H9 (cell line): ENCODE measurements around the gene ZCCHC8. TPM values are rescaled to one million over a fixed set of nuclear protein-coding genes. Genes with fewer than 3 reads are reported as not detected.

ENCODE experiments used
- DNase-seq: peaks from one replicate; pipeline ENCODE4 v3.0.0-alpha.2; 2017
- H2AFZ ChIP-seq: one replicate; pipeline ENCODE4 v1.6.1; 2013; ENCODE audit warnings: mild to moderate bottlenecking, low read length, control low read depth, moderate library complexity
- H2AK5ac ChIP-seq: 2 replicates; pipeline ENCODE4 v1.6.1; 2013; ENCODE audit warnings: low read length, control low read depth, mixed read lengths; ENCODE audit not compliant: insufficient read length
- H2BK120ac ChIP-seq: one replicate; pipeline ENCODE4 v1.6.1; 2013; ENCODE audit warnings: low read depth, mild to moderate bottlenecking, low read length, control low read depth, inconsistent platforms; ENCODE audit not compliant: poor library complexity, severe bottlenecking
- H2BK12ac ChIP-seq: 2 replicates; pipeline ENCODE4 v1.6.1; 2013; ENCODE audit warnings: low read length, control low read depth, mixed read lengths, low read depth; ENCODE audit not compliant: insufficient read length
- H2BK15ac ChIP-seq: 2 replicates; pipeline ENCODE4 v1.6.1; 2013; ENCODE audit warnings: low read depth, low read length, control low read depth
- H2BK20ac ChIP-seq: one replicate; pipeline ENCODE4 v1.6.1; 2013; ENCODE audit warnings: low read depth, mild to moderate bottlenecking, low read length, control low read depth, inconsistent platforms; ENCODE audit not compliant: poor library complexity, severe bottlenecking
- H2BK5ac ChIP-seq: 2 replicates; pipeline ENCODE4 v1.6.1; 2013; ENCODE audit warnings: low read length, control low read depth, mixed read lengths; ENCODE audit not compliant: insufficient read length
- H3K14ac ChIP-seq: 2 replicates; pipeline ENCODE4 v1.6.1; 2013; ENCODE audit warnings: low read length, control low read depth; ENCODE audit not compliant: insufficient read depth
- H3K18ac ChIP-seq: 2 replicates; pipeline ENCODE4 v1.6.1; 2013; ENCODE audit warnings: low read depth, mild to moderate bottlenecking, mixed read lengths, low read length, control low read depth; ENCODE audit not compliant: insufficient read length
- H3K23ac ChIP-seq: 2 replicates; pipeline ENCODE4 v1.6.1; 2013; ENCODE audit warnings: low read length, control low read depth, mixed read lengths, low read depth; ENCODE audit not compliant: insufficient read length
- H3K23me2 ChIP-seq: 2 replicates; pipeline ENCODE4 v1.6.1; 2013; ENCODE audit warnings: low read depth, mild to moderate bottlenecking, mixed read lengths, low read length, control low read depth; ENCODE audit not compliant: insufficient read length, poor library complexity, severe bottlenecking
- H3K27ac ChIP-seq: 2 replicates; pipeline ENCODE4 v1.5.1; 2013; ENCODE audit warnings: low read length, control low read depth, mixed read lengths, low read depth; ENCODE audit not compliant: insufficient read length
- H3K27me3 ChIP-seq: 2 replicates; pipeline ENCODE4 v1.6.1; 2013; ENCODE audit warnings: low read length, control low read depth, inconsistent platforms; ENCODE audit not compliant: insufficient read depth
- H3K4ac ChIP-seq: 2 replicates; pipeline ENCODE4 v1.6.1; 2013; ENCODE audit warnings: low read depth, mild to moderate bottlenecking, control low read depth, inconsistent platforms, low read length, moderate library complexity
- H3K4me1 ChIP-seq: 2 replicates; pipeline ENCODE4 v1.6.1; 2013; ENCODE audit warnings: low read length, control low read depth, inconsistent platforms; ENCODE audit not compliant: insufficient read depth
- H3K4me2 ChIP-seq: 2 replicates; pipeline ENCODE4 v1.6.1; 2013; ENCODE audit warnings: low read length, control low read depth, mixed read lengths; ENCODE audit not compliant: insufficient read length, insufficient read depth
- H3K56ac ChIP-seq: 2 replicates; pipeline ENCODE4 v1.6.1; 2013; ENCODE audit warnings: low read depth, mild to moderate bottlenecking, mixed read lengths, low read length, control low read depth; ENCODE audit not compliant: insufficient read length
- H3K79me1 ChIP-seq: 2 replicates; pipeline ENCODE4 v1.6.1; 2013; ENCODE audit warnings: low read depth, mild to moderate bottlenecking, moderate library complexity, low read length, control low read depth, inconsistent platforms; ENCODE audit not compliant: insufficient read depth, poor library complexity, severe bottlenecking
- H3K79me2 ChIP-seq: 2 replicates; pipeline ENCODE4 v1.6.1; 2013; ENCODE audit warnings: low read length, control low read depth, inconsistent platforms; ENCODE audit not compliant: insufficient read depth
- H3K9ac ChIP-seq: 2 replicates; pipeline ENCODE4 v1.6.1; 2013; ENCODE audit warnings: low read length, control low read depth, mixed read lengths; ENCODE audit not compliant: insufficient read length; ENCODE audit errors: extremely low read depth
- H3K9me3 ChIP-seq: one replicate; pipeline ENCODE4 v1.6.1; 2013; ENCODE audit warnings: low read depth, low read length, inconsistent platforms; ENCODE audit not compliant: control insufficient read depth
- H3T11ph ChIP-seq: one replicate; pipeline ENCODE4 v1.6.1; 2013; ENCODE audit warnings: mild to moderate bottlenecking, low read length, control low read depth, inconsistent platforms
- H4K20me1 ChIP-seq: one replicate; pipeline ENCODE4 v1.6.1; 2013; ENCODE audit not compliant: control insufficient read depth, insufficient read length, insufficient read depth
- H4K5ac ChIP-seq: 2 replicates; pipeline ENCODE4 v1.6.1; 2013; ENCODE audit warnings: low read depth, mild to moderate bottlenecking, mixed read lengths, low read length, control low read depth; ENCODE audit not compliant: insufficient read length
- H4K8ac ChIP-seq: replicated peaks from 2 replicates; pipeline ENCODE4 v1.6.1; 2013; ENCODE audit warnings: low read length, control low read depth, mixed read lengths, low read depth; ENCODE audit not compliant: insufficient read length
- H4K91ac ChIP-seq: 2 replicates; pipeline ENCODE4 v1.6.1; 2013; ENCODE audit warnings: low read depth, mild to moderate bottlenecking, moderate library complexity, mixed read lengths, low read length, control low read depth; ENCODE audit not compliant: insufficient read length
- H3K27ac Mint-ChIP-seq, 3 experiments: 2 replicates in 2 of 3; 3 replicates in 1 of 3; pipeline ENCODE4 v1.8.0; 2020 to 2021; ENCODE audit warnings: mixed read lengths in 3 of 3, mild to moderate bottlenecking in 1 of 3, moderate library complexity in 1 of 3
- H3K27me3 Mint-ChIP-seq: 2 replicates; pipeline ENCODE4 v1.8.0; 2021; ENCODE audit warnings: low read depth, mild to moderate bottlenecking, moderate library complexity, mixed read lengths
- H3K36me3 Mint-ChIP-seq, 3 experiments: 2 replicates in 2 of 3; 3 replicates in 1 of 3; pipeline ENCODE4 v1.8.0; 2020 to 2021; ENCODE audit warnings: low read depth in 3 of 3, mixed read lengths in 3 of 3; ENCODE audit not compliant: insufficient read depth in 1 of 3
- H3K4me1 Mint-ChIP-seq, 2 experiments: 2 replicates each; pipeline ENCODE4 v1.8.0; 2020; ENCODE audit warnings: mixed read lengths in 2 of 2
- H3K4me3 Mint-ChIP-seq, 2 experiments: 2 replicates in 1 of 2; 3 replicates in 1 of 2; pipeline ENCODE4 v1.8.0; 2020 to 2021; ENCODE audit warnings: mild to moderate bottlenecking in 2 of 2, mixed read lengths in 2 of 2, moderate library complexity in 1 of 2
- H3K9me3 Mint-ChIP-seq, 2 experiments: 2 replicates in 1 of 2; 3 replicates in 1 of 2; pipeline ENCODE4 v1.8.0; 2020; ENCODE audit warnings: mild to moderate bottlenecking in 2 of 2, mixed read lengths in 2 of 2, moderate library complexity in 1 of 2
- WGBS: extraction: QIAGEN DNeasy Blood & Tissue Kit; methylation state at CpG from one replicate; pipeline ENCODE4 v1.1.7; 2013; ENCODE audit warnings: missing lambda C conversion rate, low lambda C conversion rate, mixed read lengths; ENCODE audit not compliant: insufficient read length; ENCODE audit errors: extremely low coverage; 5-methylcytosine and 5-hydroxymethylcytosine counted together
- total RNA-seq: library from RNA; stranded (reverse); gene quantifications from 2 replicates; pipeline ENCODE4 v1.2.1, GENCODE V29; 2021
- TF ChIP-seq, protein P1 (sequence below): fragments of 200-600 bp; sonication (generic); conservative IDR thresholded peaks from 3 replicates; pipeline ENCODE4 v1.8.0; 2021; ENCODE audit warnings: antibody characterized with exemption, mild to moderate bottlenecking

ZCCHC8 gene
- total RNA-seq, 1 experiment from 2014 or later, result 37.3 TPM

DNA sequence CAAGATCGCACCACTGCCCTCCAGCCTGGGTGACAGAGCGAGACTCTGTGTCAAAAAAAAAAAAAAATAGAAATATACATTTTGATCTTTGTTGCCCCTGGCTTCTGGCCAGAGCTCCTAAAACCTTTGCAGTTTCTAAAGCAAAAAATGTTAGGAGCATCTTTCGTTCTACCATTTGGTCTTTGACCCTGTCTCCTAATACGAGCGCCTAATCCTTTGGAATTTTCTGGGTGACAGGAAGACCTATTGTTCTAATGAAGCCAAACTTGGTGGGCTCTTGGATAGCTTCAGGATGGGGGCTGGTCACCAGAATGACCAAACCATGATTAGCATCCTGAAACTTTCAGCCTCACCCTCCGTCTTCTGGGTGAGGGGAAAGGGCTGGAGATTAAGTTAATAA is 46.0 kb downstream of the ZCCHC8 start:
- Histone ChIP-seq H4K91ac (no peak overlapping the region), H3K23ac (no peak overlapping the region), H2BK120ac (no peak overlapping the region), H2BK12ac (no peak overlapping the region), H4K5ac (no peak overlapping the region), H3K18ac (no peak overlapping the region), H3K4me2 (no peak overlapping the region), H2BK15ac (no peak overlapping the region), H3K79me1 (no peaks in the 10 kb centered on the region), H2BK5ac (no peak overlapping the region), H2BK20ac (no peak overlapping the region), H3K23me2 (no peaks in the 10 kb centered on the region), H3K27me3 (no peaks in the 10 kb centered on the region), H3K79me2 (no peaks in the 10 kb centered on the region), H4K20me1 (no peaks in the 10 kb centered on the region), H3K4me1 (no peaks in the 10 kb centered on the region), H3K27ac (no peak overlapping the region), H3K9ac (no peak overlapping the region), H3K14ac (no peak overlapping the region), H4K8ac (no peak overlapping the region), H2AK5ac (no peak overlapping the region), H3K56ac (no peak overlapping the region), H3T11ph (no peak overlapping the region), H3K4ac (no peak overlapping the region), H3K9me3 (no peaks in the 10 kb centered on the region), H2AFZ (no peak overlapping the region)
- TF ChIP-seq, protein P1, sequence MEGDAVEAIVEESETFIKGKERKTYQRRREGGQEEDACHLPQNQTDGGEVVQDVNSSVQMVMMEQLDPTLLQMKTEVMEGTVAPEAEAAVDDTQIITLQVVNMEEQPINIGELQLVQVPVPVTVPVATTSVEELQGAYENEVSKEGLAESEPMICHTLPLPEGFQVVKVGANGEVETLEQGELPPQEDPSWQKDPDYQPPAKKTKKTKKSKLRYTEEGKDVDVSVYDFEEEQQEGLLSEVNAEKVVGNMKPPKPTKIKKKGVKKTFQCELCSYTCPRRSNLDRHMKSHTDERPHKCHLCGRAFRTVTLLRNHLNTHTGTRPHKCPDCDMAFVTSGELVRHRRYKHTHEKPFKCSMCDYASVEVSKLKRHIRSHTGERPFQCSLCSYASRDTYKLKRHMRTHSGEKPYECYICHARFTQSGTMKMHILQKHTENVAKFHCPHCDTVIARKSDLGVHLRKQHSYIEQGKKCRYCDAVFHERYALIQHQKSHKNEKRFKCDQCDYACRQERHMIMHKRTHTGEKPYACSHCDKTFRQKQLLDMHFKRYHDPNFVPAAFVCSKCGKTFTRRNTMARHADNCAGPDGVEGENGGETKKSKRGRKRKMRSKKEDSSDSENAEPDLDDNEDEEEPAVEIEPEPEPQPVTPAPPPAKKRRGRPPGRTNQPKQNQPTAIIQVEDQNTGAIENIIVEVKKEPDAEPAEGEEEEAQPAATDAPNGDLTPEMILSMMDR, result no peak
- WGBS, result no CpG with 5 or more reads among the region's 6 CpGs
- H3K4me1 Mint-ChIP-seq, result peaks cover 2 to 4% of the 10 kb centered on the region in 2 experiments; a peak in 3 of 4 replicates
- no peak overlapping the region for H3K27ac Mint-ChIP-seq
- DNase-seq, result no peak
- no peaks in the 10 kb centered on the region for H3K36me3 Mint-ChIP-seq
- H3K4me3 Mint-ChIP-seq, result no peak overlapping the region
- no peaks in the 10 kb centered on the region for H3K9me3 Mint-ChIP-seq
- H3K27me3 Mint-ChIP-seq, result no peaks in the 10 kb centered on the region
